Measurements from ENCODE around the gene PIGP.

Gene PIGP

GRCh38 chr21:37077403-37077802 is 4.5 kb upstream of the PIGP start:
- H3K4me3 ChIP-seq, result no peak overlapping the region
- no peak overlapping the region for H3K27ac ChIP-seq

GRCh38 chr21:37076087-37076850 is 3.4 kb upstream of the PIGP start:
- Histone ChIP-seq H3K4me3 (no peak overlapping the region), H3K27ac (no peak overlapping the region)

- Histone ChIP-seq H3K27ac (no peak overlapping the region), H3K4me3 (no peak overlapping the region)
Observed at GRCh38 chr21:37075214-37075770, 2.4 kb upstream of the PIGP start.

- Histone ChIP-seq H3K27ac (peak overlapping the region in 14 of 21 experiments; percentile 96 to 100 (median 99)), H3K4me3 (peak overlapping the region; percentile 68 to 96 (median 90))
Observed at GRCh38 chr21:37074546-37074945, 1.7 kb upstream of the PIGP start.

- Histone ChIP-seq H3K4me3 (peak overlapping the region; percentile 68 to 96 (median 90)), H3K27ac (peak overlapping the region in 19 of 21 experiments; percentile 92 to 100 (median 99))
Observed at GRCh38 chr21:37074197-37074510, 1.3 kb upstream of the PIGP start.

- peak overlapping the region; percentile 73 to 100 (median 99) for H3K27ac ChIP-seq
Observed at GRCh38 chr21:37073417-37074196, 736 bp upstream of the PIGP start.

GRCh38 chr21:37072274-37072987 is 440 bp downstream of the PIGP start:
- peak overlapping the region; percentile 93 to 100 (median 99) for H3K27ac ChIP-seq
- peak overlapping the region; percentile 68 to 96 (median 90) for H3K4me3 ChIP-seq

More at GRCh38 chr21:37073417-37074196, 736 bp upstream of the PIGP start:
- H3K4me3 ChIP-seq, result peak overlapping the region; percentile 68 to 96 (median 90)

GRCh38 chr21:37071561-37072273 is 1.2 kb downstream of the PIGP start:
- Histone ChIP-seq H3K4me3 (peak overlapping the region; percentile 68 to 96 (median 90)), H3K27ac (peak overlapping the region in 20 of 21 experiments; percentile 93 to 100 (median 99))

- no peak overlapping the region for H3K27ac ChIP-seq
- H3K4me3 ChIP-seq, result no peak overlapping the region
Observed at GRCh38 chr21:37065561-37066177, 7.2 kb downstream of the PIGP start.

- Histone ChIP-seq H3K27ac (no peak overlapping the region), H3K4me3 (no peak overlapping the region)
Observed at GRCh38 chr21:37064841-37065240, 8.0 kb downstream of the PIGP start.

GRCh38 chr21:37063433-37063832 is 9.4 kb downstream of the PIGP start:
- H3K4me3 ChIP-seq, result no peak overlapping the region
- H3K27ac ChIP-seq, result peak overlapping the region in 1 of 21 experiments; percentile 46

GRCh38 chr21:37062593-37062935 is 10.3 kb downstream of the PIGP start:
- Histone ChIP-seq H3K27ac (peak overlapping the region in 1 of 21 experiments; percentile 46), H3K4me3 (no peak overlapping the region)

- Histone ChIP-seq H3K4me3 (no peak overlapping the region), H3K27ac (peak overlapping the region in 1 of 21 experiments; percentile 46)
Observed at GRCh38 chr21:37061926-37062592, 10.8 kb downstream of the PIGP start.

GRCh38 chr21:37060296-37060695 is 12.6 kb downstream of the PIGP start:
- Histone ChIP-seq H3K27ac (peak overlapping the region in 1 of 21 experiments; percentile 42), H3K4me3 (no peak overlapping the region)

GRCh38 chr21:37059181-37059580 is 13.7 kb downstream of the PIGP start:
- Histone ChIP-seq H3K27ac (no peak overlapping the region), H3K4me3 (no peak overlapping the region)

- H3K27ac ChIP-seq, result no peak overlapping the region
- no peak overlapping the region for H3K4me3 ChIP-seq
Observed at GRCh38 chr21:37058261-37058660, 14.6 kb downstream of the PIGP start.

- H3K4me3 ChIP-seq, result no peak overlapping the region
- H3K27ac ChIP-seq, result no peak overlapping the region
Observed at GRCh38 chr21:37057614-37058013, 15.3 kb downstream of the PIGP start.

GRCh38 chr21:37055271-37055855 is 17.5 kb downstream of the PIGP start:
- H3K4me3 ChIP-seq, result no peak overlapping the region

More at GRCh38 chr21:37055271-37055855, 17.5 kb downstream of the PIGP start:
- no peak overlapping the region for H3K27ac ChIP-seq

All from skin epidermis (tissue), 12 donors.